SU-DHL-6 (cell line): ENCODE data around the gene ERF.

ENCODE experiments used
- H2AFZ ChIP-seq: fragments of 200-600 bp; sonication (generic); 2 replicates; pipeline ENCODE4 v1.6.1; 2014; ENCODE audit warnings: low read depth, mild to moderate bottlenecking, moderate library complexity, mixed read lengths, antibody characterized with exemption, low read length; ENCODE audit not compliant: severe bottlenecking
- H3F3A ChIP-seq: fragments of 200-600 bp; shearing (Covaris generic); 2 replicates; pipeline ENCODE4 v1.6.0; 2016; ENCODE audit warnings: antibody characterized with exemption, mild to moderate bottlenecking; ENCODE audit not compliant: insufficient read depth
- H3K27ac ChIP-seq: fragments of 200-600 bp; sonication (generic); 2 replicates; pipeline ENCODE4 v1.5.1; 2016; ENCODE audit warnings: low read depth, mild to moderate bottlenecking, low read length, moderate library complexity, mixed read lengths
- H3K27me3 ChIP-seq: fragments of 200-600 bp; sonication (generic), shearing (Covaris generic); 2 replicates; pipeline ENCODE4 v1.6.0; 2014; ENCODE audit warnings: mild to moderate bottlenecking, low read length
- H3K36me3 ChIP-seq: fragments of 200-600 bp; sonication (generic); 2 replicates; pipeline ENCODE4 v1.6.1; 2014; ENCODE audit warnings: mild to moderate bottlenecking, low read length, mixed read lengths
- H3K4me2 ChIP-seq: fragments of 300-600, 200-600 bp; shearing (Covaris generic), sonication (generic); 2 replicates; pipeline ENCODE4 v1.6.0; 2014; ENCODE audit warnings: low read length, low read depth, mild to moderate bottlenecking; ENCODE audit not compliant: poor library complexity, severe bottlenecking
- H3K4me3 ChIP-seq: fragments of 200-600 bp; sonication (generic); 2 replicates; pipeline ENCODE4 v1.5.1; 2014; ENCODE audit warnings: antibody characterized with exemption, low read length, mild to moderate bottlenecking, mixed read lengths; ENCODE audit not compliant: insufficient read depth, poor library complexity, severe bottlenecking
- H3K79me2 ChIP-seq: fragments of 200-600 bp; sonication (generic); 2 replicates; pipeline ENCODE4 v1.6.1; 2014; ENCODE audit warnings: mild to moderate bottlenecking, low read length, moderate library complexity; ENCODE audit not compliant: insufficient read depth
- H3K9ac ChIP-seq: fragments of 200-600 bp; sonication (generic); 2 replicates; pipeline ENCODE4 v1.7.0; 2014; ENCODE audit warnings: mild to moderate bottlenecking, low read length
- H3K9me2 ChIP-seq: fragments of 200-600 bp; sonication (generic); replicated peaks from 2 replicates; pipeline ENCODE4 v1.6.1; 2014; ENCODE audit warnings: low read length; ENCODE audit not compliant: insufficient read depth
- H3K9me3 ChIP-seq: fragments of 200-600 bp; sonication (generic); 2 replicates; pipeline ENCODE4 v1.6.1; 2014; ENCODE audit warnings: low read length, mixed read lengths; ENCODE audit not compliant: insufficient read depth
- H4K20me1 ChIP-seq: fragments of 200-600 bp; sonication (generic); 2 replicates; pipeline ENCODE4 v1.6.1; 2014; ENCODE audit warnings: low read depth, mild to moderate bottlenecking, antibody characterized with exemption, low read length, moderate library complexity, mixed read lengths
- EZH2phosphoT487 ChIP-seq: fragments of 200-600 bp; sonication (generic), shearing (Covaris generic); conservative IDR thresholded peaks from 2 replicates; pipeline ENCODE4 v1.6.1; 2018; ENCODE audit warnings: mild to moderate bottlenecking, antibody characterized with exemption, low read length, moderate library complexity, mixed read lengths
- TF ChIP-seq, protein P1 (sequence below): fragments of 200-600 bp; sonication (generic); IDR thresholded peaks from one replicate; pipeline ENCODE4 v1.5.1; 2017; ENCODE audit warnings: antibody characterized with exemption, mild to moderate bottlenecking, low read length, moderate library complexity; ENCODE audit not compliant: insufficient read depth, poor library complexity, severe bottlenecking

Gene ERF

DNA sequence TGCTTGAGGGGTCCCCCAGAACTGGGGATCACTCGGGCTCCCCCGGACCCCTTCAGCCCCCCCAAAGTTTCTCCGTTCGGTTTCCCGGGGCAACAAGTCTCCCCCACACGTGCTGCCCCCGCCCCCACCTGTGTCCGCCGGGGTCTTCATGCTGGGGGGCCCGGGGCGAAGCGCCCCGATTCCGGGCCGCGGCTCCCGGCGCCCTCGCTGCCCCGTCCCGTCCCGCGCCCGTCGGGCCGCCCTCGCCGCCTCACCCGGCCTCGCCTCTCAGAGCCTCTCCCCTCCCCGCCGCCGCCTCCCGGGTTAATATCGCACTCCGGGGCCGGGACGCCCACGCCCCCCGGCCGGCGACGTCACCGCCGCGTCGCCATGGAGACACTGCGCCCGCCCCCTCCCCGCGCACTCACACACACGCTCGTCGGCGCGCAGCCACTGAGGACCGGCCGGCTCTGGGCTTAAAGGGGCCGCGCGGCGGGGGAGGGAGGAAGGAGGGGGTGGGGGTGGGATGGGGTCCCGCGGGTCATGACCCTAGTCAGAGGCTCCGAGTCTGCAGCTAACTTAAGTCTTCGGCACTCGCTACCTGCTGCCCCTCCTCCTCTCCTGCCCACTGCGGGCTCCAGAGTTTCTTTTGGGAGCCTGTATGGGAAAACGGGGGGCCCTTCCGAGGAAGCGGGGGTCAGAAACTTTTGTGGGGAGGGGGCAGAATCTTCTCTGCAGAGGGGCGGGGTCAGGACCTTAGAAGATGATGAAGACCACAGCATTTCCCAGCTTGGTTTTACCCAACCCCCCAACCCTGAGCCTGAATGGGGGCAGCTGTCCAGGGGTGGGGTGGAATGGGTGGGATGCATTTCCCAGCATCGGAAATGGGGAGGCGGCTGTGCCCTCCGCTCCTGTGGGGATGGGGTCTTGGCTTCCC lies at the start of gene ERF:
Gene ERF (minus strand): TSS at position 279 of the 916 bp plus-strand sequence. CDS start 129 bp downstream, at position 150.
- no peak for TF ChIP-seq EZH2phosphoT487
- TF ChIP-seq, protein P1, sequence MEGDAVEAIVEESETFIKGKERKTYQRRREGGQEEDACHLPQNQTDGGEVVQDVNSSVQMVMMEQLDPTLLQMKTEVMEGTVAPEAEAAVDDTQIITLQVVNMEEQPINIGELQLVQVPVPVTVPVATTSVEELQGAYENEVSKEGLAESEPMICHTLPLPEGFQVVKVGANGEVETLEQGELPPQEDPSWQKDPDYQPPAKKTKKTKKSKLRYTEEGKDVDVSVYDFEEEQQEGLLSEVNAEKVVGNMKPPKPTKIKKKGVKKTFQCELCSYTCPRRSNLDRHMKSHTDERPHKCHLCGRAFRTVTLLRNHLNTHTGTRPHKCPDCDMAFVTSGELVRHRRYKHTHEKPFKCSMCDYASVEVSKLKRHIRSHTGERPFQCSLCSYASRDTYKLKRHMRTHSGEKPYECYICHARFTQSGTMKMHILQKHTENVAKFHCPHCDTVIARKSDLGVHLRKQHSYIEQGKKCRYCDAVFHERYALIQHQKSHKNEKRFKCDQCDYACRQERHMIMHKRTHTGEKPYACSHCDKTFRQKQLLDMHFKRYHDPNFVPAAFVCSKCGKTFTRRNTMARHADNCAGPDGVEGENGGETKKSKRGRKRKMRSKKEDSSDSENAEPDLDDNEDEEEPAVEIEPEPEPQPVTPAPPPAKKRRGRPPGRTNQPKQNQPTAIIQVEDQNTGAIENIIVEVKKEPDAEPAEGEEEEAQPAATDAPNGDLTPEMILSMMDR = no peak
- Histone ChIP-seq H2AFZ (peak within 1 kb of the TSS; percentile 65), H3K79me2 (peaks cover 15% of the 10 kb centered on the region; the same call in 1 of the 2 replicates), H3K9ac (peak within 1 kb of the TSS; percentile 98), H3F3A (peaks cover 11% of the 10 kb centered on the region; the same call in 1 of the 2 replicates), H3K36me3 (no peaks in the 10 kb centered on the region), H3K4me2 (peak within 1 kb of the TSS; percentile 90), H3K27ac (peak within 1 kb of the TSS; percentile 75), H3K4me3 (peak within 1 kb of the TSS; percentile 96), H3K27me3 (no peaks in the 10 kb centered on the region), H4K20me1 (no peaks in the 10 kb centered on the region), H3K9me3 (no peaks in the 10 kb centered on the region), H3K9me2 (no peaks in the 10 kb centered on the region)

DNA sequence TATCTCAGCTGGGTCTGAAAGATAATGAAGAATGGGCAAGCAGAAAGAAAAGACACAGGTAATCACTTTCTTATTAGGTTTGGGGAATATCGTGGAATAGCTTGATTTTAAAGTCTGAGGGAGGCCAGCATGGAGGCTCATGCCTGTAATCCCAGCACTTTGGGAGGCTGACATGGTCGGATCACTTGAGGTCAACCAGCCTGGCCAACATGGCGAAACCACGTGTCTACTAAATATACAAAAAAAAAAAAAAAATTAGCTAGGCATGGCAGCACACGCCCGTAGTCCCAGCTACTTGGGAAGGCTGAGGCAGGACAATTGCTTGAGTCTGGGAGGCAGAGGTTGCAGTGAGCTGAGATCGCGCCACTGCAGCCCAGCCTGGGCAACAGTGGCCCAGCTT lies 48.9 kb upstream of the ERF start:
- Histone ChIP-seq H3K9ac (no peak overlapping the region), H3K4me3 (no peak overlapping the region), H3K9me2 (no peaks in the 10 kb centered on the region), H3K4me2 (no peak overlapping the region), H3F3A (peaks cover 11% of the 10 kb centered on the region), H3K9me3 (no peaks in the 10 kb centered on the region), H3K79me2 (peaks cover 7% of the 10 kb centered on the region; the same call in 1 of the 2 replicates), H2AFZ (no peak overlapping the region), H4K20me1 (no peaks in the 10 kb centered on the region), H3K36me3 (no peaks in the 10 kb centered on the region), H3K27ac (no peak overlapping the region), H3K27me3 (no peaks in the 10 kb centered on the region)
- TF ChIP-seq, protein P1 = no peak
- no peak for TF ChIP-seq EZH2phosphoT487

DNA sequence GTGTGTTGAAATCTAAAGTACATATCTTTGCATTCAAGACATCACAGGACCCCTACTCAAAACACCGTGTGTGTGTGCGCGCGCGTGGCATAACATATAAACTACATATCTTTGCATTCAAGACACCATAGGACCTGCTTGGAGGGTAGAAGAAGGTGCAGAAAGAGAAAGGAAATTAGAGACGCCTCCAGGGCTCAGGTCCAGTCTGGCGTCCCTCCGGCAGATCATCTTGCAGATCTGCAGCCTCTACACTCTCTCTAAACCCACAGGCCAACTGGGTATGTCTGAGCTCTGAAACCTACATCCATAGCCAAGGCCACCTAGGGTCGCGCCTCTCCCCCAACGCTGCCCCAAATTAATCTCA lies 48.2 kb upstream of the ERF start:
- H3K79me2 ChIP-seq = peaks cover 7% of the 10 kb centered on the region; the same call in 1 of the 2 replicates
- H3K36me3 ChIP-seq = no peaks in the 10 kb centered on the region
- H3K9me3 ChIP-seq = no peaks in the 10 kb centered on the region
- no peak overlapping the region for H3K27ac ChIP-seq
- 0 out of 2 replicates have a peak overlapping the region, but pooled peaks have one; percentile 88 for H3K9ac ChIP-seq
- H3K9me2 ChIP-seq = no peaks in the 10 kb centered on the region
- no peaks in the 10 kb centered on the region for H3K27me3 ChIP-seq
- H3K4me3 ChIP-seq = no peak overlapping the region
- H4K20me1 ChIP-seq = no peaks in the 10 kb centered on the region
- peaks cover 11% of the 10 kb centered on the region for H3F3A ChIP-seq
- no peak for TF ChIP-seq EZH2phosphoT487
- TF ChIP-seq, protein P1 = no peak
- peak overlapping the region; percentile 83 for H3K4me2 ChIP-seq
- peak overlapping the region; percentile 36 for H2AFZ ChIP-seq
